DOHH2 (cell line): ENCODE data around the gene TP63.

Experiments used
- CTCF ChIP-seq: fragments of 200-600 bp; sonication (generic); IDR thresholded peaks from one replicate; pipeline ENCODE4 v1.5.1; 2014; ENCODE audit warnings: antibody characterized with exemption, mild to moderate bottlenecking, low read depth, low read length; ENCODE audit not compliant: poor library complexity, severe bottlenecking
- EZH2phosphoT487 ChIP-seq: fragments of 200-600 bp; sonication (generic); IDR thresholded peaks from 2 replicates; pipeline ENCODE4 v1.6.1; 2017; ENCODE audit warnings: borderline replicate concordance, mild to moderate bottlenecking, antibody characterized with exemption, low read length, moderate library complexity, mixed read lengths

- TF ChIP-seq CTCF (no peak), EZH2phosphoT487 (no peak)
Observed at GRCh38 chr3:189689625-189690024, 58.4 kb downstream of the TP63 start.
